Measurements from ENCODE around the gene RAD18. TPM values are rescaled to one million over a fixed set of nuclear protein-coding genes. Genes with fewer than 3 reads are reported as not detected.

The RAD18 gene
- total RNA-seq, 1 experiment from 2014 or later, result 25.8 TPM

GRCh38 chr3:8992854-8993253, 29.6 kb upstream of the RAD18 start:
- Mint-ChIP-seq H3K9me3 (ENCODE audit: low read depth, unreplicated experiment) (no peaks in the 10 kb centered on the region), H3K4me1 (ENCODE audit: low read depth, unreplicated experiment) (no peaks in the 10 kb centered on the region), H3K36me3 (ENCODE audit: insufficient read depth, unreplicated experiment) (no peaks in the 10 kb centered on the region), H3K27ac (ENCODE audit: unreplicated experiment) (no peak overlapping the region), H3K27me3 (ENCODE audit: unreplicated experiment) (no peaks in the 10 kb centered on the region), H3K4me3 (ENCODE audit: low read depth, unreplicated experiment) (no peak overlapping the region)
- CTCF ChIA-PET, result no interaction called here
- no TSS peak for BruUV-seq (replicated peaks)
- intact Hi-C loops (cut with micrococcal nuclease; ENCODE audit: unreplicated experiment), result no loop called here
- DNase-seq, result no peak
- TF ChIP-seq, protein P1, sequence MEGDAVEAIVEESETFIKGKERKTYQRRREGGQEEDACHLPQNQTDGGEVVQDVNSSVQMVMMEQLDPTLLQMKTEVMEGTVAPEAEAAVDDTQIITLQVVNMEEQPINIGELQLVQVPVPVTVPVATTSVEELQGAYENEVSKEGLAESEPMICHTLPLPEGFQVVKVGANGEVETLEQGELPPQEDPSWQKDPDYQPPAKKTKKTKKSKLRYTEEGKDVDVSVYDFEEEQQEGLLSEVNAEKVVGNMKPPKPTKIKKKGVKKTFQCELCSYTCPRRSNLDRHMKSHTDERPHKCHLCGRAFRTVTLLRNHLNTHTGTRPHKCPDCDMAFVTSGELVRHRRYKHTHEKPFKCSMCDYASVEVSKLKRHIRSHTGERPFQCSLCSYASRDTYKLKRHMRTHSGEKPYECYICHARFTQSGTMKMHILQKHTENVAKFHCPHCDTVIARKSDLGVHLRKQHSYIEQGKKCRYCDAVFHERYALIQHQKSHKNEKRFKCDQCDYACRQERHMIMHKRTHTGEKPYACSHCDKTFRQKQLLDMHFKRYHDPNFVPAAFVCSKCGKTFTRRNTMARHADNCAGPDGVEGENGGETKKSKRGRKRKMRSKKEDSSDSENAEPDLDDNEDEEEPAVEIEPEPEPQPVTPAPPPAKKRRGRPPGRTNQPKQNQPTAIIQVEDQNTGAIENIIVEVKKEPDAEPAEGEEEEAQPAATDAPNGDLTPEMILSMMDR (IDR thresholded peaks at IDR 0.05; ENCODE audit: unreplicated experiment), result no peak

GRCh38 chr3:8992199-8992598, 28.9 kb upstream of the RAD18 start:
- intact Hi-C loops (cut with micrococcal nuclease; ENCODE audit: unreplicated experiment), result no loop called here
- TF ChIP-seq, protein P1 (IDR thresholded peaks at IDR 0.05; ENCODE audit: unreplicated experiment), result no peak
- Mint-ChIP-seq H3K4me1 (ENCODE audit: low read depth, unreplicated experiment) (no peaks in the 10 kb centered on the region), H3K9me3 (ENCODE audit: low read depth, unreplicated experiment) (no peaks in the 10 kb centered on the region), H3K27ac (ENCODE audit: unreplicated experiment) (no peak overlapping the region), H3K4me3 (ENCODE audit: low read depth, unreplicated experiment) (no peak overlapping the region), H3K27me3 (ENCODE audit: unreplicated experiment) (no peaks in the 10 kb centered on the region), H3K36me3 (ENCODE audit: insufficient read depth, unreplicated experiment) (no peaks in the 10 kb centered on the region)
- no TSS peak for BruUV-seq (replicated peaks)
- CTCF ChIA-PET, result no interaction called here
- no peak for DNase-seq

- no peak overlapping the region for H3K27ac Mint-ChIP-seq (ENCODE audit: unreplicated experiment)
- DNase-seq, result no peak
- CTCF ChIA-PET, result no interaction called here
- no peaks in the 10 kb centered on the region for H3K9me3 Mint-ChIP-seq (ENCODE audit: low read depth, unreplicated experiment)
- intact Hi-C loops (cut with micrococcal nuclease; ENCODE audit: unreplicated experiment), result no loop called here
- TF ChIP-seq, protein P1 (IDR thresholded peaks at IDR 0.05; ENCODE audit: unreplicated experiment), result no peak
- H3K36me3 Mint-ChIP-seq (ENCODE audit: insufficient read depth, unreplicated experiment), result no peaks in the 10 kb centered on the region
- BruUV-seq (replicated peaks), result no TSS peak
- no peak overlapping the region for H3K4me3 Mint-ChIP-seq (ENCODE audit: low read depth, unreplicated experiment)
- no peaks in the 10 kb centered on the region for H3K4me1 Mint-ChIP-seq (ENCODE audit: low read depth, unreplicated experiment)
- no peaks in the 10 kb centered on the region for H3K27me3 Mint-ChIP-seq (ENCODE audit: unreplicated experiment)
Measured at GRCh38 chr3:8990266-8991215, 27.3 kb upstream of the RAD18 start.

GRCh38 chr3:8988791-8989558, 25.7 kb upstream of the RAD18 start:
- Mint-ChIP-seq H3K27me3 (ENCODE audit: unreplicated experiment) (no peaks in the 10 kb centered on the region), H3K9me3 (ENCODE audit: low read depth, unreplicated experiment) (no peaks in the 10 kb centered on the region), H3K36me3 (ENCODE audit: insufficient read depth, unreplicated experiment) (no peaks in the 10 kb centered on the region), H3K4me1 (ENCODE audit: low read depth, unreplicated experiment) (no peaks in the 10 kb centered on the region), H3K27ac (ENCODE audit: unreplicated experiment) (no peak overlapping the region), H3K4me3 (ENCODE audit: low read depth, unreplicated experiment) (no peak overlapping the region)
- TF ChIP-seq, protein P1 (IDR thresholded peaks at IDR 0.05; ENCODE audit: unreplicated experiment), result no peak
- intact Hi-C loops (cut with micrococcal nuclease; ENCODE audit: unreplicated experiment), result loop anchor here (1.0 kb wide), 1 partner anchor 313 kb away; no protein-coding TSS in a partner anchor
- no peak for DNase-seq
- CTCF ChIA-PET, result interaction anchor here (1.0 kb wide), 1 partner anchor 313 kb away, joined by 5 read pairs; no protein-coding TSS in a partner anchor
- BruUV-seq (replicated peaks), result no TSS peak
